Skeletal muscle satellite cell (primary cell): Measurements from ENCODE around the gene DCLK2.
A peak's percentile ranks its signal among the peaks of the same experiment; 100 is the strongest.

Experiments used
- H3K27me3 ChIP-seq: 2 replicates; pipeline ENCODE4 v1.7.0; 2013; ENCODE audit warnings: low read length; ENCODE audit not compliant: control insufficient read depth, insufficient read depth
- H3K36me3 ChIP-seq: 2 replicates; pipeline ENCODE4 v1.7.0; 2013; ENCODE audit warnings: mild to moderate bottlenecking, control low read depth, low read length; ENCODE audit not compliant: insufficient read depth
- H3K4me1 ChIP-seq: 2 replicates; pipeline ENCODE4 v1.7.0; 2013; ENCODE audit warnings: low read length; ENCODE audit not compliant: control insufficient read depth, insufficient read depth
- H3K4me2 ChIP-seq: 2 replicates; pipeline ENCODE4 v1.7.0; 2013; ENCODE audit warnings: mild to moderate bottlenecking, low read length
- H3K4me3 ChIP-seq: 2 replicates; pipeline ENCODE4 v1.7.0; 2013; ENCODE audit warnings: low read length
- H3K9ac ChIP-seq: 2 replicates; pipeline ENCODE4 v1.7.0; 2013; ENCODE audit warnings: mild to moderate bottlenecking, low read depth, low read length, moderate library complexity
- H3K9me3 ChIP-seq: replicated peaks from 2 replicates; pipeline ENCODE4 v1.7.0; 2013; ENCODE audit warnings: mild to moderate bottlenecking, control low read depth, low read length

DCLK2 gene

DNA sequence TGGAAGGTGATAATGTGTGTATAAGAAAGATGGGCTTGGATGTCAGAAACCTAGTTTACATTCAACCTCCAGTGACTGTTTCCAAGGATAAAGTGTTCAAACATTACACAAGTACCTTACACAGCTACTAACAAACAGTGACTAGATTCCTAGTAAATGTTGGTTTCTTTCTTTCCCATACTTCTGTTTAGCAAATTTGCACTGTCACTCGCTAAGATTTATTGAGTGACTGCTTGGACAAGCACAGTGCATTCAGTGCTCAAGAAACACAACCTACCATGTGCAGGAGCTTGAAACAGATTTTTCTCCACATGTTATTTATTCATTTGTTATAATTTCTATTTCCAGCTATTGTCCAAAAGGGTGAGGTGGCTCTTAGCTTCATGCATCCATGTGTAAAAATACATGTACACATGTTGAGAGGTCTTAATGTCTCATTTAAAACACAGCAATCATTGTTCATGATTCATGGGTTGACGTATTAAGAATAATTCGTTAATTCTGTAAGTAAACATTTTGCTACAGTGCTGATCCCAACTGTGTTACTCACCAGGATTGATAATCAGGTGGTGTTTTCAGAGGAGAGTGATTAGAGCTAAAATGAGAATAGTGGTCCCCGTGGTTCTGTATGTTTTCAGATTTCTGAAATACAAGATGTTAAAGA lies 153.0 kb downstream of the DCLK2 start:
- peaks cover 61% of the 10 kb centered on the region for H3K4me1 ChIP-seq
- no peak overlapping the region for H3K4me3 ChIP-seq
- H3K4me2 ChIP-seq = no peak overlapping the region
- no peak overlapping the region for H3K9ac ChIP-seq
- H3K27me3 ChIP-seq = no peaks in the 10 kb centered on the region
- no peaks in the 10 kb centered on the region for H3K9me3 ChIP-seq
- no peaks in the 10 kb centered on the region for H3K36me3 ChIP-seq

DNA sequence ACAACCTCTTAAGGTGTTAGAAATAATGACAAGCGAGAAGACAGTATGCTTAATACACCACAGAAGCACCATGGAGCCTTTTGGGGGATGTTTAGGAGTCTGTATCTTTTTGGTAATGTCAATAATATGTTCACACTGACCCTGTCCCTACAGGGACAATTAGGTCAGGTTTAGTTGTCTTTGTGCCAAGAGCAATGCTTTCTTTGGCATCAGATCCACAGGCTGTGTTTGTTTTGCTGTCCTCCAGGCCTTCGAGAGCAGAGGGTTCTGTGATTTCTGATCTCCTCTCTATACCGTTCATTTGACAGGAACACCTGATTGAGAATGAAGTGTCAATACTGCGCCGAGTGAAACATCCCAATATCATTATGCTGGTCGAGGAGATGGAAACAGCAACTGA lies 153.8 kb downstream of the DCLK2 start:
- no peaks in the 10 kb centered on the region for H3K27me3 ChIP-seq
- no peaks in the 10 kb centered on the region for H3K9me3 ChIP-seq
- H3K4me1 ChIP-seq = peaks cover 65% of the 10 kb centered on the region
- H3K4me3 ChIP-seq = no peak overlapping the region
- no peak overlapping the region for H3K9ac ChIP-seq
- H3K4me2 ChIP-seq = peak overlapping the region; percentile 20
- H3K36me3 ChIP-seq = no peaks in the 10 kb centered on the region

DNA sequence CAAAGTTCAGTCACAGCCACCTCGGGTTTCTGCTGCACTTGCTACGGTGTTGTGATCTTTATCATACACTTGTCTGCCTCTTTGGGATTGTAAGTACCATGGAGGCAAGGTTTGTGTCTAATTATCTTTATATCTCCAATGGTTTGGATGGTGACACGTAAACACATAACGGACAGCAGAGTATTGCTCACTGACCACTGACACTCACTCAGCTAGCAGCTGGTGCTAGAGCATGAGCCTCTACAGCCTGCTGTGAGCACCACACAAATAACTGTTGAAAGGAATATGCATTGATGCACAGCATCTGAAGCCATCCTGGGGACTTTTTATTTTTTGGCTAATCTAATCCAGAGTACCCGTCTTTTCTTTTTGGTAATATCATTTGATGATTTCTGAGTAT lies 156.0 kb downstream of the DCLK2 start:
- peaks cover 81% of the 10 kb centered on the region for H3K4me1 ChIP-seq
- no peak overlapping the region for H3K9ac ChIP-seq
- no peaks in the 10 kb centered on the region for H3K36me3 ChIP-seq
- H3K4me3 ChIP-seq = no peak overlapping the region
- H3K27me3 ChIP-seq = no peaks in the 10 kb centered on the region
- H3K4me2 ChIP-seq = no peak overlapping the region
- H3K9me3 ChIP-seq = no peaks in the 10 kb centered on the region

DNA sequence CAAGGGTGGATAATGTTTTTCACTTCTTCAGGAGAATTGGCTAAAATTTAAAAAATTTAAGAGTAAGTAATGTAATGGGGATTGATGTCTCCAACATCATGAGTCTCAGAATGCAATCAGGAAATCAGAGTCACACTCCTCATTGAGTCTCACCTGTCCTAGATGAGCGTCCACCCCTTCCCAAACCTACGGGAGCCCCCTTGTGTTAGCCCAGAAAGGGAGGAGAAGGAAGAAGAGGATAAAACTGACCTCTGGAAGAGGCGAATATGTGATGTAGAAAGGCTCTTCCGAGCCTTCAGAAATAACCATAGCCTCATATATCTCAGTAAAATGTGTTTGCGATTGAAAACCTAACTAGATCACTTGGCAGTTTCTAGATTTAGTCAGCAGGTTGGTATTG lies 157.1 kb downstream of the DCLK2 start:
- peaks cover 78% of the 10 kb centered on the region for H3K4me1 ChIP-seq
- H3K9ac ChIP-seq = peak overlapping the region; percentile 86
- no peaks in the 10 kb centered on the region for H3K9me3 ChIP-seq
- H3K36me3 ChIP-seq = no peaks in the 10 kb centered on the region
- H3K4me2 ChIP-seq = peak overlapping the region; percentile 71
- H3K27me3 ChIP-seq = no peaks in the 10 kb centered on the region
- H3K4me3 ChIP-seq = no peak overlapping the region

DNA sequence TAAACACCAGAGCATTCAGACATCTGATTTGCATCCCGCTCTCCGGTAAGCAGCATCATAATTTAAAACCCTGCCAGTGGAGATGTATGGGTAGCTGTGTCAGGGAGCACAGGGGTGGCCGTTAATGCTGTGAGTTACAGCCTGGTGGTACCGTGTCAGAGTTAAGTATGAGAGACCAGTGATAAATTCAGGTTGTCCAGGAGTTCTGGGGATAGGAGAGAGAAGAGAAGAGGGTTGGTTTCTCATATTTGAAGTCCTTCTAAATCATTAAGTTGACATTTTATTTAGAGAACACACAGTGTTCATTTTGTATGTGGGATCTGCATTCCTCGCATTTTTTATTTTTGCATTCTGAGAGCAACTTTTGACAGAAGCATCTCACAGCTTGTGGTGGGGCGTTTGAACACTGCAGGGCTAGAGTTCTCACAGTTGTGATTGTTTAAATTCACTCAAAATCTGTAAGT lies 157.6 kb downstream of the DCLK2 start:
- H3K36me3 ChIP-seq = no peaks in the 10 kb centered on the region
- H3K4me1 ChIP-seq = peaks cover 72% of the 10 kb centered on the region
- H3K27me3 ChIP-seq = no peaks in the 10 kb centered on the region
- peak overlapping the region; percentile 71 for H3K4me2 ChIP-seq
- H3K9me3 ChIP-seq = no peaks in the 10 kb centered on the region
- H3K4me3 ChIP-seq = peak overlapping the region; percentile 21
- peak overlapping the region; percentile 86 for H3K9ac ChIP-seq

DNA sequence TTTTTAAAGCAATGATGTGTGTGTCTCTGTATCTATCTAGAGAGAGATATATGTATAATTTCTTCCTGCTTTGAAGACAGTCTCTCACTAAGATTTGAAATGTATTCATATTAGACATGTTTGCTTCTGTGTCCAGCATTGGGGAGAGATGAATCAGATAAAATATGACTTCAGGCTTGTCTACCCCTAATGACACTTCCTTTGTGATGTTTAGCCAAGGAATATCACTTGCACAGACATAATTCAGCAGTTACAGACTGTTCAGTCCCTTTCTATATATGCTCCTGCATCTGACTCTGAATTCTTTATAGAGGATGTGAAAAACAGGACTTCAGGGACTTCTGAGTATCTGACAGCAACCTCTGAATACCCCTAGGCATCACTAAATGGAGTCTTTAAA lies 158.4 kb downstream of the DCLK2 start:
- Histone ChIP-seq H3K36me3 (no peaks in the 10 kb centered on the region), H3K4me1 (peaks cover 64% of the 10 kb centered on the region), H3K9ac (peak overlapping the region; percentile 86), H3K27me3 (no peaks in the 10 kb centered on the region), H3K9me3 (no peaks in the 10 kb centered on the region), H3K4me2 (peak overlapping the region; percentile 71), H3K4me3 (peak overlapping the region; percentile 21)

DNA sequence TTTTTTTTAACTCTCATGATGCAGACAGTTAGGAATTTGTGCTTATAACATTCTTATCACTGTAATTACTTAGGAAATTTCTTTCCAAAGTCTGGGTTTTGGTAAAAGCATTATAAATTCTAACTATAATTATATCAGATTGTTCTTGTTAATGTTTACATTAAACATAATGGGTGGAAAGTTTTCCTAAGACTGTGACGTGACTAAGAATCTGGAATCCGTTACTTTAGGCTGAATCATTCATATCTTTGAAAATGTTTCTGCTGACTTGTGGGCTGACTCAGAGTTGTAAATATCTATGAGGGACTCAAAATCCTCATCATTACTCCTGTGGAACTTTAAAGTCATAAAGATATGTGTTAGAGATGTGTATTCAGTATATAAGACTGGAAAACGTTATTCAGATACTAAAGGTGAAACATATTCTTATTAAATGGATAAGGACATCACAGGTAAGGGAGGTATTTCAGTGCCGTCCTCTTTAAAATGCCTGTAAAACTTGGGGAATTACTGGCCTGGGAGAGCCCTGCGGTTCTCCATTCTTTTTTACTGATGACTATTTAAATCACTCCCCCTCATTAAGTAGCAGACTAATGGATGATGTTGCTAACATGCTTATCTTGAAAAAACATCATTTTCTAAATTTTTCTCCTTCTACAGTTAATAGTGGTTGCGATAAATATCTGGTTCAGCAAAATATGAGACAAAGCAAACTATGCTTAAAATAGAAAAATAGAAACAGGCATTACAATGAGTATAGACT lies 159.0 kb downstream of the DCLK2 start:
- peak overlapping the region; percentile 51 for H3K4me3 ChIP-seq

DNA sequence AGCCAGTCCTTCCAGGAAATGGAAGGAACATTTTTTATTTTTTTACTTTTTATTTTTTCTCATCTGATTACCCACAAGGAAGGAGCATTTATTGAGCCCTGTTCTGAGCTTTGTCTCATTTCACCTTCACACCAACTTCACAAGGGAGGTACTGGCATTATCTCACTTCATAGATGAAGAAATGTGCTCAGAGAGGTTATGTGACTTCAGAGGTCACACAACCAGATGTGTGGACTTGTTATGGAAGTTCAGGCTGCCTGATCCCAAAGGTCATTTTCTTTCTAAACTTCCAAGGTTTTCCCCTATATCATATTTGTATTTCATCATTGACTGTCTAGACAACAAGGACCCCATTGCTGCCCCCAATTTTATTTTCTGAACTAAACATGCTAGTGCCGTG lies 160.3 kb downstream of the DCLK2 start:
- H3K4me3 ChIP-seq = no peak overlapping the region
- no peaks in the 10 kb centered on the region for H3K27me3 ChIP-seq
- no peak overlapping the region for H3K9ac ChIP-seq
- no peaks in the 10 kb centered on the region for H3K36me3 ChIP-seq
- no peaks in the 10 kb centered on the region for H3K9me3 ChIP-seq
- H3K4me1 ChIP-seq = peaks cover 59% of the 10 kb centered on the region
- H3K4me2 ChIP-seq = no peak overlapping the region

More for the DNA sequence above, 159.0 kb downstream of the DCLK2 start:
- Histone ChIP-seq H3K9me3 (no peaks in the 10 kb centered on the region), H3K27me3 (no peaks in the 10 kb centered on the region), H3K4me2 (peak overlapping the region; percentile 76), H3K4me1 (peaks cover 58% of the 10 kb centered on the region), H3K9ac (peak overlapping the region; percentile 86), H3K36me3 (no peaks in the 10 kb centered on the region)

DNA sequence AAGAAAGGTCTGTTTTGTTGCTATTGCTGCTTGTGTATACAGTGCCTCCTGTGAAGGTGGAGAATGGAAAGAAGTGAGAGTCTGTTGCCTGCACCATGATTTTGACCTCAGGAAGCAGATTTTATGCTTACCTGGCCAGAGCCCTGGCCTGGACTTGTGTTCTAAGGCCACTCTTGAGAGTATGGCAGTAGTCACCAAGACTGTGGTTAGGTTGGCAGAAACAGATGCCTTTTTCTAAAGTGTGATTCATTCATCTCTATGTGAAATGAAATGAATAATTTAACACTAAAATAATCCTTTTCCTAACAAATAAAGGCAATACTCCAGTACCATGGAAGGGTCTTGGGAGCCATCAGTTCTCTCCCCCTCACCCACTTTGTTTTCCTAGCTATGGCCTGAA lies 161.8 kb downstream of the DCLK2 start:
- no peak overlapping the region for H3K4me3 ChIP-seq
- no peak overlapping the region for H3K9ac ChIP-seq
- no peaks in the 10 kb centered on the region for H3K27me3 ChIP-seq
- peaks cover 59% of the 10 kb centered on the region for H3K4me1 ChIP-seq
- no peaks in the 10 kb centered on the region for H3K9me3 ChIP-seq
- H3K36me3 ChIP-seq = no peaks in the 10 kb centered on the region
- H3K4me2 ChIP-seq = no peak overlapping the region

DNA sequence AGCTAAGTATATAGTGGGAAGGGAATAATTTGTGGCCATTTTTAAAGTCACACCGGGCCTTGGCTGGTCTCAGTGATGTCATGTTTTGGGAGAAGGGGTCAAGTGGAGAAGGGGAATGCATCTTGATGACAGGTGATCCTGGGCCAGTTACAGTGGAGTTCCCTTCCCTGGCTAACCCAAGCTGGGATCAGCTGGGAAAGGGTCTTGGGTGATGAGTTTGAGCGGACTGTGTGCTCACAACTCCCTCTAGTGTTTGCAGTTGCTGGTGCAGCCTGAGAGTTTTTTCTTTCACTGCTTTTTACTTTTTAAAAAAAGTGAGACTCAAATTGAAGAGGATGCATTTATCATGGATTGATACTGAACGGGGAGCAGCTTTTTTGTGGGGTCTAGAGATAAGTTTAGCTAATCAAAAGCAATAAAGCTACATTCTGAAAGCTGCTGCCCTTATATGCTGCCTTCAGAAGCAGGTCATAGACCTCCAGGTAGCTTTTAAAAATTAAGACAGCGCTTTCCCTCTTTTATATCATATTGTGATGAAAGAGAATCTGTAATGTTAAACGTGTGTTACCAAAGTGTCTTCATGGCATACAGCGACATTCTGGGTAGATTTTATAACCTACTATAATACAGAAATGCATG lies 164.7 kb downstream of the DCLK2 start:
- no peak overlapping the region for H3K4me2 ChIP-seq
- H3K27me3 ChIP-seq = no peaks in the 10 kb centered on the region
- H3K4me3 ChIP-seq = no peak overlapping the region
- H3K9ac ChIP-seq = no peak overlapping the region
- no peaks in the 10 kb centered on the region for H3K9me3 ChIP-seq
- peaks cover 3% of the 10 kb centered on the region for H3K36me3 ChIP-seq
- H3K4me1 ChIP-seq = peaks cover 34% of the 10 kb centered on the region

DNA sequence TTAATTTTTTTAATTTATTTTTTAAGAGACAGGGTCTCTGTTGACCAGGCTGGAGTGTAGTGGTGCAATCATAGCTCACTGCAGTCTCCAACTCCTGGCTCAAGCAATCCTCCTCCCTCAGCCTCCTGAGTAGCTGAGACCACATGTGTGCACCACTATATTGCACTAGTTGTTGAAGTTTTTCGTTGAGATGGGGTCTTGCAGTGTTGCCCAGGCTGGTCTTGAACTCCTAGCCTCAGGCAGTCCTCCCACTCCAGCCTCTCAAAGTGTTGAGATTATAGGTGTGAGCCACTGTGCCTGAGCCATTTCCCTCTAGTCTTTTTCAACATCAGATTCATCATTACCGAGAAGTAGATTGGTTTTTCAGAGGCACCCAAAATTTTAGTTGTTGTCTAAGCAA lies 165.7 kb downstream of the DCLK2 start:
- peaks cover 25% of the 10 kb centered on the region for H3K4me1 ChIP-seq
- H3K9me3 ChIP-seq = no peaks in the 10 kb centered on the region
- H3K9ac ChIP-seq = no peak overlapping the region
- H3K4me3 ChIP-seq = no peak overlapping the region
- H3K27me3 ChIP-seq = no peaks in the 10 kb centered on the region
- peaks cover 5% of the 10 kb centered on the region for H3K36me3 ChIP-seq
- no peak overlapping the region for H3K4me2 ChIP-seq
